H1 (cell line): ENCODE results near the gene ARHGAP8. TPM values are rescaled to one million over a fixed set of nuclear protein-coding genes. Genes with fewer than 3 reads are reported as not detected.

ENCODE experiments used
- CTCF ChIA-PET: fragments of 300-600 bp; sonication (Branson Sonifier 250); formaldehyde crosslinking; loops from one replicate; lab custom pipeline; 2021; ENCODE audit not compliant: partially characterized antibody; lab: Charles Lee
- POLR2A ChIA-PET: fragments of 300-600 bp; sonication (Branson Sonifier 250); formaldehyde crosslinking; loops from one replicate; lab custom pipeline; 2021; ENCODE audit warnings: inconsistent platforms; ENCODE audit not compliant: partially characterized antibody; lab: Charles Lee
- DNase-seq, 2 experiments: peaks; one replicate each; pipeline versions ENCODE4 v3.0.0 to v3.0.0-alpha.2; 2010 to 2022; ENCODE audit warnings: low spot score in 2 of 2, low read depth in 1 of 2, mixed read lengths in 1 of 2
- FAIRE-seq: peaks from 2 replicates; lab custom pipeline; 2011; peaks lifted over from hg19 to GRCh38; lab: Jason Lieb, UNC
- H2AFZ ChIP-seq: 2 replicates; pipeline ENCODE4 v1.8.1; 2012; ENCODE audit warnings: low read length, inconsistent platforms
- H2AK5ac ChIP-seq: 2 replicates; pipeline ENCODE4 v1.6.1; 2013; ENCODE audit warnings: low read depth, low read length
- H2BK120ac ChIP-seq: replicated peaks from 2 replicates; pipeline ENCODE3; 2013; ENCODE audit warnings: low read depth, low read length, inconsistent platforms
- H2BK12ac ChIP-seq: 2 replicates; pipeline ENCODE4 v1.6.1; 2013; ENCODE audit warnings: low read depth, low read length
- H2BK15ac ChIP-seq: 2 replicates; pipeline ENCODE4 v1.6.1; 2013; ENCODE audit warnings: low read length
- H2BK20ac ChIP-seq: 2 replicates; pipeline ENCODE4 v1.6.1; 2013; ENCODE audit warnings: low read length
- H2BK5ac ChIP-seq: 2 replicates; pipeline ENCODE4 v1.6.1; 2013; ENCODE audit warnings: low read depth, low read length
- H3K14ac ChIP-seq: 2 replicates; pipeline ENCODE4 v1.6.1; 2013; ENCODE audit warnings: inconsistent platforms; ENCODE audit not compliant: insufficient read length
- H3K18ac ChIP-seq: 2 replicates; pipeline ENCODE4 v1.6.1; 2013; ENCODE audit warnings: low read length; ENCODE audit errors: extremely low read depth
- H3K23ac ChIP-seq: 2 replicates; pipeline ENCODE4 v1.6.1; 2013; ENCODE audit warnings: inconsistent platforms; ENCODE audit not compliant: insufficient read length
- H3K23me2 ChIP-seq: 2 replicates; pipeline ENCODE4 v1.6.1; 2013; ENCODE audit warnings: low read depth, low read length
- H3K27ac ChIP-seq: 2 replicates; pipeline ENCODE4 v1.6.1; 2011; ENCODE audit warnings: low read depth, low read length, inconsistent platforms
- H3K27me3 ChIP-seq, 4 experiments: replicated peaks in 1 of 4; 1 replicate in 1 of 4; 2 replicates in 3 of 4; pipeline versions ENCODE4 v1.6.1 to v1.8.1; 2011 to 2013; ENCODE audit warnings: low read length in 3 of 4, mild to moderate bottlenecking in 3 of 4, inconsistent platforms in 2 of 4, mixed read lengths in 2 of 4, moderate library complexity in 1 of 4; ENCODE audit not compliant: control insufficient read depth in 3 of 4, insufficient read depth in 3 of 4; ENCODE audit errors: extremely low read depth in 1 of 4
- H3K36me3 ChIP-seq, 4 experiments: 2 replicates each; pipeline versions ENCODE4 v1.6.1 to v1.8.1; 2011 to 2013; ENCODE audit warnings: mild to moderate bottlenecking in 4 of 4, low read length in 3 of 4, moderate library complexity in 2 of 4, control low read depth in 1 of 4, inconsistent platforms in 1 of 4; ENCODE audit not compliant: insufficient read depth in 4 of 4, control insufficient read depth in 2 of 4
- H3K4ac ChIP-seq: replicated peaks from 2 replicates; pipeline ENCODE3; 2013; ENCODE audit warnings: low read length, low read depth, mixed read lengths, inconsistent platforms; ENCODE audit not compliant: insufficient read length
- H3K4me1 ChIP-seq, 4 experiments: replicated peaks in 1 of 4; 1 replicate in 1 of 4; 2 replicates in 3 of 4; pipeline versions ENCODE4 v1.6.1 to v1.8.1; 2011 to 2013; ENCODE audit warnings: low read length in 3 of 4, inconsistent platforms in 2 of 4, mixed read lengths in 1 of 4; ENCODE audit not compliant: insufficient read depth in 4 of 4, control insufficient read depth in 3 of 4
- H3K4me2 ChIP-seq, 2 experiments: 2 replicates each; pipeline versions ENCODE4 v1.6.1 to v1.8.1; 2011 to 2013; ENCODE audit warnings: low read depth in 2 of 2, low read length in 2 of 2, control low read depth in 1 of 2, inconsistent platforms in 1 of 2, mild to moderate bottlenecking in 1 of 2; ENCODE audit not compliant: insufficient read depth in 1 of 2
- H3K4me3 ChIP-seq, 4 experiments: fragments of 200-600, 300-600 bp in 1 of 4; sonication (generic), shearing (Covaris generic), sonication (Bioruptor Twin) in 1 of 4; 2 replicates each; pipeline versions ENCODE4 v1.5.1 to v1.8.1; 2011 to 2016; ENCODE audit warnings: low read length in 4 of 4, low read depth in 3 of 4, control low read depth in 2 of 4, inconsistent platforms in 2 of 4, mild to moderate bottlenecking in 2 of 4, mixed read lengths in 1 of 4, moderate library complexity in 1 of 4; ENCODE audit not compliant: insufficient read depth in 2 of 4; ENCODE audit errors: extremely low read depth in 1 of 4
- H3K56ac ChIP-seq: replicated peaks from 2 replicates; pipeline ENCODE3; 2013; ENCODE audit warnings: low read depth, mild to moderate bottlenecking, mixed read lengths, low read length, inconsistent platforms; ENCODE audit not compliant: insufficient read length
- H3K79me1 ChIP-seq: 2 replicates; pipeline ENCODE4 v1.6.1; 2013; ENCODE audit warnings: low read depth, low read length, control low read depth
- H3K79me2 ChIP-seq, 2 experiments: 2 replicates each; pipeline versions ENCODE4 v1.6.1 to v1.8.1; 2012 to 2013; ENCODE audit warnings: low read length in 2 of 2, mild to moderate bottlenecking in 2 of 2, inconsistent platforms in 1 of 2; ENCODE audit not compliant: insufficient read depth in 2 of 2, control insufficient read depth in 1 of 2
- H3K9ac ChIP-seq, 4 experiments: replicated peaks in 1 of 4; 1 replicate in 1 of 4; 2 replicates in 3 of 4; pipeline versions ENCODE4 v1.6.1 to v1.8.1; 2011 to 2013; ENCODE audit warnings: low read depth in 3 of 4, low read length in 3 of 4, control low read depth in 2 of 4, mild to moderate bottlenecking in 2 of 4, moderate library complexity in 2 of 4, inconsistent platforms in 1 of 4; ENCODE audit errors: extremely low read depth in 1 of 4
- H3K9me3 ChIP-seq, 2 experiments: 2 replicates each; pipeline versions ENCODE4 v1.6.1 to v1.8.1; 2012 to 2013; ENCODE audit warnings: mild to moderate bottlenecking in 2 of 2, moderate library complexity in 2 of 2, control low read depth in 1 of 2, inconsistent platforms in 1 of 2, low read depth in 1 of 2, low read length in 1 of 2, mixed read lengths in 1 of 2; ENCODE audit not compliant: insufficient read depth in 2 of 2
- H4K20me1 ChIP-seq, 2 experiments: replicated peaks in 1 of 2; 2 replicates each; pipeline versions ENCODE3 to v1.8.1; 2011 to 2013; ENCODE audit warnings: inconsistent platforms in 2 of 2, low read length in 2 of 2, mild to moderate bottlenecking in 1 of 2; ENCODE audit not compliant: insufficient read depth in 2 of 2, control insufficient read depth in 1 of 2
- H4K5ac ChIP-seq: 2 replicates; pipeline ENCODE4 v1.6.1; 2013; ENCODE audit warnings: low read length, low read depth, mixed read lengths, inconsistent platforms; ENCODE audit not compliant: insufficient read length
- H4K8ac ChIP-seq: 2 replicates; pipeline ENCODE4 v1.8.0; 2013; ENCODE audit warnings: mild to moderate bottlenecking, moderate library complexity, low read length, inconsistent platforms; ENCODE audit not compliant: insufficient read depth; ENCODE audit errors: extremely low read depth
- H4K91ac ChIP-seq: replicated peaks from 2 replicates; pipeline ENCODE3; 2013; ENCODE audit warnings: low read length, mixed read lengths, inconsistent platforms; ENCODE audit not compliant: insufficient read length
- ASH2L ChIP-seq: fragments of 200-600, 300-600 bp; sonication (generic); IDR thresholded peaks from one replicate; pipeline ENCODE4 v1.7.1; 2017; ENCODE audit warnings: low read length
- BRCA1 ChIP-seq: IDR thresholded peaks from 2 replicates; pipeline ENCODE4 v1.6.1; 2012; ENCODE audit warnings: low read depth, low read length, improper control_type of control experiment
- JUND ChIP-seq: IDR thresholded peaks from 2 replicates; pipeline ENCODE4 v1.6.1; 2011; ENCODE audit warnings: mild to moderate bottlenecking, improper control_type of control experiment, low read length
- KDM1A ChIP-seq: fragments of 200-600, 300-600 bp; sonication (generic); IDR thresholded peaks from 2 replicates; pipeline ENCODE4 v1.7.1; 2016; ENCODE audit warnings: mild to moderate bottlenecking, low read length, borderline replicate concordance
- KDM4A ChIP-seq: IDR thresholded peaks from one replicate; pipeline ENCODE4 v1.7.1; 2012; ENCODE audit warnings: low read depth, mild to moderate bottlenecking, moderate library complexity, low read length, inconsistent platforms; ENCODE audit not compliant: severe bottlenecking
- POLR2AphosphoS5 ChIP-seq: IDR thresholded peaks from 2 replicates; pipeline ENCODE4 v1.6.1; 2011; ENCODE audit warnings: low read depth, low read length
- RAD21 ChIP-seq, 2 experiments: IDR thresholded peaks in 1 of 2; conservative IDR thresholded peaks in 1 of 2; 2 replicates each; pipeline ENCODE4 v1.6.1; 2011; ENCODE audit warnings: low read depth in 2 of 2, low read length in 2 of 2, improper control_type of control experiment in 1 of 2, inconsistent platforms in 1 of 2, mild to moderate bottlenecking in 1 of 2, moderate library complexity in 1 of 2
- RXRA ChIP-seq: IDR thresholded peaks from 2 replicates; pipeline ENCODE4 v1.6.1; 2011; ENCODE audit warnings: low read depth, mild to moderate bottlenecking, low read length, moderate library complexity; ENCODE audit not compliant: insufficient read depth
- SP2 ChIP-seq: IDR thresholded peaks from 2 replicates; pipeline ENCODE4 v1.6.1; 2012; ENCODE audit warnings: mild to moderate bottlenecking, low read length, inconsistent platforms
- WGBS, 2 experiments: shearing (Covaris generic) in 1 of 2; methylation state at CpG; one replicate each; pipeline versions ENCODE4 v1.1.6 to v1.1.7; 2013 to 2015; ENCODE audit warnings: low lambda C conversion rate in 2 of 2, mixed read lengths in 2 of 2, inconsistent platforms in 1 of 2, low coverage in 1 of 2, missing lambda C conversion rate in 1 of 2; ENCODE audit not compliant: insufficient replicate concordance in 2 of 2, insufficient coverage in 1 of 2, insufficient read length in 1 of 2; ENCODE audit errors: extremely low coverage in 1 of 2, missing lambda C conversion rate in 1 of 2; 5-methylcytosine and 5-hydroxymethylcytosine counted together
- polyA plus RNA-seq, 7 experiments: library from polyadenylated mRNA; depleted of rRNA in 3 of 7; stranded (reverse) in 5 of 7; unstranded in 2 of 7; fragments of >200 nt in 5 of 7; fragments of 200-250 nt in 2 of 7; gene quantifications; 1 replicate in 5 of 7; 2 replicates in 1 of 7; 4 replicates in 1 of 7; pipeline versions ENCODE4 v1.2.1 to v1.2.3, GENCODE V29; 2011 to 2013; ENCODE audit warnings: missing spikeins in 2 of 7, mixed read lengths in 2 of 7
- total RNA-seq: library from RNA; stranded (reverse); fragmentation: NEBNext Ultra II Directional; extraction: Animal tissue kit (Norgen Biotek cat#: 25700); gene quantifications from 2 replicates; pipeline ENCODE4 v1.2.1, GENCODE V29; 2021

Gene ARHGAP8
- total and polyA plus RNA-seq, 2 of the 8 experiments (the other 6 are each of a cell fraction or from before 2014, with no cell fraction given), result 35.6 to 47.7 TPM

- Histone ChIP-seq H3K14ac (no peak overlapping the region), H2AK5ac (no peak overlapping the region), H2BK12ac (peak overlapping the region; percentile 9; the same call in 1 of the 2 replicates), H3K9me3 (no peaks in the 10 kb centered on the region), H3K4me1 (peaks cover 0 to 16% (median 6%) of the 10 kb centered on the region in 4 experiments; a peak in 4 of 7 replicates), H4K91ac (peak overlapping the region; percentile 11), H3K9ac (no peak overlapping the region), H2BK5ac (0 out of 2 replicates have a peak overlapping the region, but pooled peaks have one; percentile 7), H3K79me2 (no peaks in the 10 kb centered on the region), H3K4me3 (peak overlapping the region in 1 of 4 experiments; percentile 8; a peak in 1 of 8 replicates), H3K23ac (no peak overlapping the region), H4K5ac (no peak overlapping the region), H3K36me3 (no peaks in the 10 kb centered on the region), H4K8ac (no peak overlapping the region), H2AFZ (no peak overlapping the region), H2BK20ac (0 out of 2 replicates have a peak overlapping the region, but pooled peaks have one; percentile 43), H3K23me2 (no peaks in the 10 kb centered on the region), H2BK120ac (no peak overlapping the region), H3K4ac (no peak overlapping the region), H3K27ac (no peak overlapping the region), H3K4me2 (peak overlapping the region; percentile 4 to 25; a peak in 1 of 4 replicates), H3K56ac (no peak overlapping the region), H2BK15ac (peak overlapping the region; percentile 40; the same call in 1 of the 2 replicates), H4K20me1 (no peaks in the 10 kb centered on the region), H3K79me1 (no peaks in the 10 kb centered on the region), H3K18ac (peak overlapping the region; percentile 38), H3K27me3 (peaks cover 0 to 5% (median 0%) of the 10 kb centered on the region in 4 experiments; a peak in 1 of 7 replicates)
- FAIRE-seq (no peak), DNase-seq (no peak)
- TF ChIP-seq ASH2L (no peak), RXRA (no peak), RAD21 (IDR thresholded peaks at IDR 0.05 in 1 of 2, conservative IDR thresholded peaks at IDR 0.05 in 1 of 2; ENCODE audit: low read depth in 2 of 2, low read length in 2 of 2) (no peak), JUND (no peak), BRCA1 (no peak), KDM4A (no peak), KDM1A (no peak), POLR2AphosphoS5 (no peak), SP2 (no peak)
- ChIA-PET POLR2A (interaction anchor here (0.8 kb wide), 1 partner anchor 38 kb away, joined by 3 read pairs; no protein-coding TSS in a partner anchor), CTCF (interaction anchor here (0.6 to 1.6 kb wide), 2 partner anchors 10 to 41 kb away, joined by 3 to 4 read pairs; no protein-coding TSS in a partner anchor)
- WGBS, 2 experiments, result 58% methylated on average over 13 of the region's 13 CpGs; no CpG with 5 or more reads in 1 of the 2 experiments
Measured at GRCh38 chr22:44745853-44746789, 6.3 kb upstream of the ARHGAP8 start.
